ENCODE data around the gene CSGALNACT2.

The CSGALNACT2 gene

DNA sequence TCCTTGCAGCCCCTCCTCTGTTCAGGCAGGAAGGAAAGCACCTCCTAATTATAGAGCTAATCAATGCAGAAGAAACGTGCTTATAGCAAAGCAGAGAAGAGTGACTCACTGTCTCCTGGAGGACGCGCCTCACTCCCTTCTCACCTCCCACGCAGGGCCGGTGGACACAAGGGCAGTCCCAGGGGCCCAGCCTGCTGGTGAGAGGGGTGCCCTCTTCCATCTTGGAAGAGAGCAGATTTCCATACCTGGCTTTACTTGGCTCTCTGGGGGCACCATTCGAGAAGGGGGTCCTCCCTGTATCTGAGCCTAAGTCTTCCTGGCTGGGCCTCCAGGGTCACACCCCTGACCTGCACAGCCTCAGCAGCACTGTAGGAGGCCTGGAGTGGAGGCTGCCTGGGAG is 72.8 kb downstream of the CSGALNACT2 start:
- H3K9ac ChIP-seq (ENCODE audit: low read length): no peak overlapping the region
- no peak for TF ChIP-seq EZH2phosphoT487 (IDR thresholded peaks at IDR 0.05; ENCODE audit: low read depth)
- TF ChIP-seq, protein P1, sequence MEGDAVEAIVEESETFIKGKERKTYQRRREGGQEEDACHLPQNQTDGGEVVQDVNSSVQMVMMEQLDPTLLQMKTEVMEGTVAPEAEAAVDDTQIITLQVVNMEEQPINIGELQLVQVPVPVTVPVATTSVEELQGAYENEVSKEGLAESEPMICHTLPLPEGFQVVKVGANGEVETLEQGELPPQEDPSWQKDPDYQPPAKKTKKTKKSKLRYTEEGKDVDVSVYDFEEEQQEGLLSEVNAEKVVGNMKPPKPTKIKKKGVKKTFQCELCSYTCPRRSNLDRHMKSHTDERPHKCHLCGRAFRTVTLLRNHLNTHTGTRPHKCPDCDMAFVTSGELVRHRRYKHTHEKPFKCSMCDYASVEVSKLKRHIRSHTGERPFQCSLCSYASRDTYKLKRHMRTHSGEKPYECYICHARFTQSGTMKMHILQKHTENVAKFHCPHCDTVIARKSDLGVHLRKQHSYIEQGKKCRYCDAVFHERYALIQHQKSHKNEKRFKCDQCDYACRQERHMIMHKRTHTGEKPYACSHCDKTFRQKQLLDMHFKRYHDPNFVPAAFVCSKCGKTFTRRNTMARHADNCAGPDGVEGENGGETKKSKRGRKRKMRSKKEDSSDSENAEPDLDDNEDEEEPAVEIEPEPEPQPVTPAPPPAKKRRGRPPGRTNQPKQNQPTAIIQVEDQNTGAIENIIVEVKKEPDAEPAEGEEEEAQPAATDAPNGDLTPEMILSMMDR (IDR thresholded peaks at IDR 0.05; ENCODE audit: low read depth, low read length): no peak
- no peak overlapping the region for H3K4me3 ChIP-seq (ENCODE audit: low read length)
- no peaks in the 10 kb centered on the region for H3K27me3 ChIP-seq (ENCODE audit: low read depth, low read length)
- no peaks in the 10 kb centered on the region for H4K20me1 ChIP-seq (ENCODE audit: insufficient read depth, low read length)
- H3K9me3 ChIP-seq (ENCODE audit: insufficient read depth, low read length): no peaks in the 10 kb centered on the region
- H2AFZ ChIP-seq (ENCODE audit: low read depth, low read length): no peak overlapping the region
- no peaks in the 10 kb centered on the region for H3K4me1 ChIP-seq (ENCODE audit: low read length)
- no peak overlapping the region for H3K27ac ChIP-seq (ENCODE audit: low read length)
- no peaks in the 10 kb centered on the region for H3K36me3 ChIP-seq (replicated peaks; ENCODE audit: low read depth, low read length)
- H3K4me2 ChIP-seq (ENCODE audit: low read length): no peak overlapping the region
- H3K79me2 ChIP-seq (ENCODE audit: low read length): no peaks in the 10 kb centered on the region

DNA sequence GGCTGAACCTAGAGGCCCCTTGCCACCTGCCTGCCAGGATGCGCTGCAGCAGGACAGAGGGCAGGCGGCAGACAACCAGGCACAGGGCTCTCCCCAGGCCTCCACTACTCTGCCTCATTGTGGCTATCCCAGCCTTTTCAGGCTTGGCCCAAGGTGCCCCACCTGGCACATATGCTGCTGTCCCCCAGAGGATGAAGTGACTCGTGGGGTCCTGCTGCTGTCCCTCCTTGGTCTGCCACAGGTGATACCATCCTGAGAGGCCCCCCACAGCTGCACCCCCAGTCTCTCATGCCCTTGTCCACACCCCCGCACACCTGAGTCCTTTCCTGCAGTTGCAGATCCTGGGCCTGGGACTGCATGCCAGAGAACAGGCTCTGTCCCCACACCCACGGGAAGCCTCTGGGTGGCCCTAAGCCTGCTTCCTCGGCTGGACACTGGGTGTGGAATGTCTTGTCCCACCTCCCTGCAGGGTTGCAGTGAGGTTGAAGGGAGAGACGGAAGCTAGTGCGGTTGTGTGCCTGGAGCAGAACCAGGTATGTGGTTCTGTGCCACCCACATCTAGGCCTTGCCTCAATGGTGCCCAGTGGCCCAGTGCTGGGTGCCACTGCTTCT is 73.3 kb downstream of the CSGALNACT2 start:
- Histone ChIP-seq H3K27ac (ENCODE audit: low read length) (no peak overlapping the region), H2AFZ (ENCODE audit: low read depth, low read length) (no peak overlapping the region), H3K9me3 (ENCODE audit: insufficient read depth, low read length) (no peaks in the 10 kb centered on the region), H3K4me3 (ENCODE audit: low read length) (no peak overlapping the region), H3K9ac (ENCODE audit: low read length) (no peak overlapping the region), H4K20me1 (ENCODE audit: insufficient read depth, low read length) (no peaks in the 10 kb centered on the region), H3K4me1 (ENCODE audit: low read length) (no peaks in the 10 kb centered on the region), H3K36me3 (replicated peaks; ENCODE audit: low read depth, low read length) (no peaks in the 10 kb centered on the region), H3K79me2 (ENCODE audit: low read length) (no peaks in the 10 kb centered on the region), H3K27me3 (ENCODE audit: low read depth, low read length) (no peaks in the 10 kb centered on the region), H3K4me2 (ENCODE audit: low read length) (no peak overlapping the region)
- TF ChIP-seq EZH2phosphoT487 (IDR thresholded peaks at IDR 0.05; ENCODE audit: low read depth): no peak
- TF ChIP-seq, protein P1 (IDR thresholded peaks at IDR 0.05; ENCODE audit: low read depth, low read length): no peak

DNA sequence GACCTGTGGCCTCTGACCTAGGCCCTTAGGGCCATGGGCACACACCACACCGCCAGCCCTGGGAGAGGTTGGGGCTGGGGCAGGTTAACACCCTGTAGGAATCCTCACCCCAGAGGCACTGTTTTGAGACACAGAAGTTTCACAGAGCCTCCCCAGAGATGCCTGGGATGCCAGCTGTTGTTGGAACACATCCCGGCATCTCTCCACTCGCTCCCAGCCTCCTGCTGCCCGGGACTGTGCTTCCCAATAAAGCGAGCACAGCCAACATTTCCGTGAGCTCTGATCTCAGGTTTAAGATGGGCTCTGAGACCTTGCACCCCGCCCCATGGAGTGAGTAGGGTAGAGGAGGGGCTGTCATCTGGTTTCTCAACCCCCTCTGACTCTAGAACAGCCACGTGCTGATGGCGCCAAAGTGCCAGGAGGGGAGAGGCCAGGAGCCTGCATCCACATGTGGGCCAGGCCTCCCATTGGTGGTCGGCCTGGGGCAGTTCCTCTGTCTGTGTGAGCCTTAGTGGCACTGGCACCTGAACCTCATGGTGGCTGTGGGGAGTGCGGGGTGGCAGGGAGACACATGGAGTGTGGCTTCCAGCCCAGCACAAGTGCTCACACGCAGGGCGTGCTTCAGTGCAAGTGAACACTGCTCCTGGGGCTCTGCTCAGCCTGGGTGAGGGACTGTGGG is 73.9 kb downstream of the CSGALNACT2 start:
- Histone ChIP-seq H2AFZ (ENCODE audit: low read depth, low read length) (no peak overlapping the region), H3K36me3 (replicated peaks; ENCODE audit: low read depth, low read length) (no peaks in the 10 kb centered on the region), H3K9ac (ENCODE audit: low read length) (no peak overlapping the region), H3K4me1 (ENCODE audit: low read length) (no peaks in the 10 kb centered on the region), H3K27me3 (ENCODE audit: low read depth, low read length) (no peaks in the 10 kb centered on the region), H3K9me3 (ENCODE audit: insufficient read depth, low read length) (no peaks in the 10 kb centered on the region), H3K79me2 (ENCODE audit: low read length) (no peaks in the 10 kb centered on the region), H3K4me2 (ENCODE audit: low read length) (no peak overlapping the region), H3K27ac (ENCODE audit: low read length) (no peak overlapping the region), H4K20me1 (ENCODE audit: insufficient read depth, low read length) (no peaks in the 10 kb centered on the region), H3K4me3 (ENCODE audit: low read length) (no peak overlapping the region)
- TF ChIP-seq, protein P1 (IDR thresholded peaks at IDR 0.05; ENCODE audit: low read depth, low read length): no peak
- no peak for TF ChIP-seq EZH2phosphoT487 (IDR thresholded peaks at IDR 0.05; ENCODE audit: low read depth)

DNA sequence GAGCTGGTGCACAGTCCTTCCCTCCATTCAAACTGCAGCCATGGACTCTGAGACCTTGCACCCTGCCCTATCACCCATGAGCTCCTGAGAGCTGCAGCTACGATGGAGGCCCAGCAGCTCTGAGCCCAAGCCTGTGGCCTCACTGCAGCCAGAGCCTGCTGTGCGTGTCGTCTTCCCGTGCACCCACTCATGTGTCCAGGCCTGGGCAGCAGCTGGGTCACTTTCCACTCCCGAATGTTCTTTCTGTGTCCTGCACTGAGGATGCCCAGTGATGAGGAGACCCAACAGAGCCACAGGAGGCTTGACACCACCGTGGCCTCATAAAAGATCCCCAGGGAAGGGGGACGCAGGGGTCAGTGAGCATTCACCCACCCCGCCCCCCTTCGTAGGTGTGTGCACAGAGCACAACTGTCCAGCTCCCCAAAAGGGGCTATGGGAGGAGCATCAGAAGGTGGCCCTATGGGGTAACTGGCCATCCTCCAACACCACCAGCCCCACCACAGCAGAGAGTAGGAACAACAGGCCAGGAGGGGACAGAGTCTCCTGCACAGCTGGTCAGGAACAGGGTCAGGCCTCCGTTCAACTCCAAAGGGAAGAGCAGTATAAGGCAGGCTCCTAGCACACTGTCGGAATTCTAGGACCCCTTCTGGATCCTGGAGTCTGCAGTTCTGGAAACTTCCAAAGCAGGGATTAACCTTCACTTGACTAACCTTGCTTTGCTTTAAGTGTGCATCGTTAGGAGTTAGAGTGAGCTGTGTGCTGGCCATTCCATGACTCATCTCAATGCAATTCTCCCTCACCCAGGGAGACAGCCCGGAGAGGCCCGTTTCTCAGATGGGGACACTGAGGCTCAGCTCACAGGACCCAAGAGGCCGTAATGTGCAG is 76.1 kb downstream of the CSGALNACT2 start:
- Histone ChIP-seq H3K4me3 (ENCODE audit: low read length) (no peak overlapping the region), H3K27me3 (ENCODE audit: low read depth, low read length) (no peaks in the 10 kb centered on the region), H4K20me1 (ENCODE audit: insufficient read depth, low read length) (no peaks in the 10 kb centered on the region), H3K36me3 (replicated peaks; ENCODE audit: low read depth, low read length) (no peaks in the 10 kb centered on the region), H3K27ac (ENCODE audit: low read length) (no peak overlapping the region), H3K4me2 (ENCODE audit: low read length) (no peak overlapping the region), H3K9me3 (ENCODE audit: insufficient read depth, low read length) (no peaks in the 10 kb centered on the region), H3K4me1 (ENCODE audit: low read length) (no peaks in the 10 kb centered on the region), H2AFZ (ENCODE audit: low read depth, low read length) (no peak overlapping the region), H3K79me2 (ENCODE audit: low read length) (no peaks in the 10 kb centered on the region), H3K9ac (ENCODE audit: low read length) (no peak overlapping the region)
- TF ChIP-seq EZH2phosphoT487 (IDR thresholded peaks at IDR 0.05; ENCODE audit: low read depth): no peak
- TF ChIP-seq, protein P1 (IDR thresholded peaks at IDR 0.05; ENCODE audit: low read depth, low read length): no peak

Measured in OCI-LY3 (cell line).